HepG2 (cell line): ENCODE results near the gene C3orf70. TPM values are rescaled to one million over a fixed set of nuclear protein-coding genes. Genes with fewer than 3 reads are reported as not detected.

Source experiments
- ATAC-seq: fragments of 200-7000 bp; cut with Tn5 transposase; 3 replicates; pipeline ENCODE4 v1.9.1; 2020; ENCODE audit warnings: mild to moderate bottlenecking, moderate library complexity
- BruUV-seq: library from RNA; stranded (reverse); fragments of 400-500 nt; replicated peaks from 2 replicates; lab custom pipeline; 2021; lab: Mats Ljungman, UMichigan
- CTCF ChIA-PET: fragments of 300-600 bp; formaldehyde crosslinking; extraction: SDS; loops from one replicate; lab custom pipeline; 2021; ENCODE audit warnings: low total read pairs, inconsistent platforms, low intra/inter-chr PET ratio; lab: Yijun Ruan, JAX
- POLR2A ChIA-PET: fragments of 350-600 bp; sonication (Branson Sonifier 250); formaldehyde crosslinking; loops from one replicate; lab custom pipeline; 2020; ENCODE audit warnings: antibody characterized with exemption, inconsistent platforms; lab: Yijun Ruan, JAX
- DNase-seq: peaks from one replicate; pipeline ENCODE4 v3.0.0-alpha.2; 2015; ENCODE audit warnings: low spot score
- FAIRE-seq: peaks from 3 replicates; lab custom pipeline; 2011; peaks lifted over from hg19 to GRCh38; lab: Jason Lieb, UNC
- H2AFZ ChIP-seq: one replicate; pipeline ENCODE4 v1.6.1; 2011; ENCODE audit warnings: low read length, inconsistent platforms
- H3K27ac ChIP-seq: fragments of 300-600 bp; 3 replicates; pipeline ENCODE4 v1.8.0; 2011; ENCODE audit warnings: mixed run types, mild to moderate bottlenecking, mixed read lengths, low read length, inconsistent platforms; ENCODE audit not compliant: insufficient read depth; ENCODE audit errors: extremely low read length
- H3K27me3 ChIP-seq, 2 experiments: fragments of 200-600 bp in 1 of 2; 2 replicates in 1 of 2; 3 replicates in 1 of 2; pipeline versions ENCODE4 v1.6.0 to v1.8.0; 2011; ENCODE audit warnings: low read length in 2 of 2, mild to moderate bottlenecking in 2 of 2, moderate library complexity in 2 of 2, inconsistent platforms in 1 of 2; ENCODE audit not compliant: insufficient read depth in 2 of 2, control insufficient read depth in 1 of 2
- H3K36me3 ChIP-seq, 2 experiments: fragments of 200-600 bp in 1 of 2; replicated peaks in 1 of 2; 2 replicates in 1 of 2; 3 replicates in 1 of 2; pipeline versions ENCODE4 v1.5.1 to v1.8.0; 2011; ENCODE audit warnings: low read length in 2 of 2, inconsistent platforms in 1 of 2; ENCODE audit not compliant: insufficient read depth in 2 of 2, control insufficient read depth in 1 of 2
- H3K4me1 ChIP-seq: 2 replicates; pipeline ENCODE4 v1.5.1; 2012; ENCODE audit warnings: low read length, inconsistent platforms; ENCODE audit not compliant: insufficient read depth
- H3K4me2 ChIP-seq: 2 replicates; pipeline ENCODE4 v1.6.0; 2011; ENCODE audit warnings: low read depth, low read length, inconsistent platforms
- H3K4me3 ChIP-seq, 3 experiments: fragments of 200-600 bp in 1 of 3; sonication (generic), shearing (Covaris generic) in 1 of 3; replicated peaks in 1 of 3; 2 replicates each; pipeline ENCODE4 v1.5.1; 2011 to 2016; ENCODE audit warnings: low read length in 3 of 3, inconsistent platforms in 2 of 3, low read depth in 2 of 3, mild to moderate bottlenecking in 2 of 3, control low read depth in 1 of 3, mixed read lengths in 1 of 3; ENCODE audit not compliant: insufficient read depth in 1 of 3
- H3K79me2 ChIP-seq: one replicate; pipeline ENCODE4 v1.6.1; 2011; ENCODE audit warnings: low read length, inconsistent platforms; ENCODE audit not compliant: insufficient read depth
- H3K9ac ChIP-seq: 2 replicates; pipeline ENCODE4 v1.6.0; 2011; ENCODE audit warnings: mild to moderate bottlenecking, low read depth, low read length, inconsistent platforms; ENCODE audit not compliant: insufficient read depth
- H3K9me3 ChIP-seq: 2 replicates; pipeline ENCODE4 v1.5.1; 2012; ENCODE audit warnings: mild to moderate bottlenecking, low read length
- H4K20me1 ChIP-seq: 2 replicates; pipeline ENCODE4 v1.6.0; 2011; ENCODE audit warnings: inconsistent platforms, mild to moderate bottlenecking, low read length, moderate library complexity; ENCODE audit not compliant: insufficient read depth
- CBX5 ChIP-seq: sonication (generic); formaldehyde crosslinking; IDR thresholded peaks from 2 replicates; pipeline ENCODE4 v1.4.0; 2020; ENCODE audit warnings: missing genetic modification reagents, borderline replicate concordance
- HNRNPLL ChIP-seq: fragments of 200-400 bp; formaldehyde crosslinking; IDR thresholded peaks from 2 replicates; pipeline ENCODE4 v1.6.1; 2017; ENCODE audit warnings: mild to moderate bottlenecking, low read depth, low read length; ENCODE audit not compliant: poor library complexity, severe bottlenecking
- MYNN ChIP-seq: sonication (generic); formaldehyde crosslinking; IDR thresholded peaks from 2 replicates; pipeline ENCODE4 v1.4.0; 2020; ENCODE audit warnings: mild to moderate bottlenecking, low read depth, missing genetic modification reagents
- PLRG1 ChIP-seq: fragments of 450-650 bp; conservative IDR thresholded peaks from 2 replicates; pipeline ENCODE4 v1.6.1; 2016
- SAFB2 ChIP-seq: sonication (generic); formaldehyde crosslinking; IDR thresholded peaks from 2 replicates; pipeline ENCODE4 v1.5.1; 2020; ENCODE audit warnings: missing genetic modification reagents, low read depth, mild to moderate bottlenecking, borderline replicate concordance
- SOX5 ChIP-seq: IDR thresholded peaks from 2 replicates; pipeline ENCODE4 v1.6.1; 2016; ENCODE audit warnings: borderline replicate concordance
- SYNCRIP ChIP-seq: fragments of 200-400 bp; formaldehyde crosslinking; IDR thresholded peaks from 2 replicates; pipeline ENCODE4 v1.6.1; 2018; ENCODE audit warnings: mild to moderate bottlenecking, low read depth, low read length; ENCODE audit not compliant: insufficient read depth
- ZNF564 ChIP-seq: sonication (generic); formaldehyde crosslinking; IDR thresholded peaks from 2 replicates; pipeline ENCODE4 v1.8.1; 2023; ENCODE audit warnings: mild to moderate bottlenecking, missing genetic modification reagents
- ZNF614 ChIP-seq: IDR thresholded peaks from 2 replicates; pipeline ENCODE4 v1.6.1; 2018; ENCODE audit warnings: missing biosample characterization, missing genetic modification reagents, inconsistent platforms, borderline replicate concordance
- ZNF790 ChIP-seq: sonication (generic); formaldehyde crosslinking; IDR thresholded peaks from 2 replicates; pipeline ENCODE4 v1.8.0; 2022; ENCODE audit warnings: missing genetic modification reagents, mild to moderate bottlenecking, borderline replicate concordance
- WGBS: methylation state at CpG from one replicate; pipeline ENCODE4 v1.1.6; 2017; ENCODE audit warnings: low lambda C conversion rate; 5-methylcytosine and 5-hydroxymethylcytosine counted together
- in situ Hi-C: cut with HindIII; loops from 2 replicates; pipeline ENCODE4 v1.10.0; 2017; ENCODE audit warnings: low pct_unique_long_range_greater_than_20kb; ENCODE audit not compliant: extremely low pct_ligation_motif_present
- intact Hi-C: fragments of 100-400 bp; cut with micrococcal nuclease; formaldehyde crosslinking; loops from one replicate; pipeline ENCODE4 v1.10.0; 2022; ENCODE audit not compliant: unreplicated experiment
- polyA plus RNA-seq, 8 experiments: library from polyadenylated mRNA; depleted of rRNA in 3 of 8; stranded (reverse) in 7 of 8; unstranded in 1 of 8; fragments of >200 nt; fragmentation: Illumina TruSeq in 4 of 8; extraction: Trizol in 4 of 8; gene quantifications; 2 replicates each; pipeline versions ENCODE4 v1.2.1 to v1.2.3, GENCODE V29; 2011 to 2016; ENCODE audit warnings: low read depth in 4 of 8, missing spikeins in 1 of 8, mixed read lengths in 1 of 8; ENCODE audit not compliant: insufficient read depth in 1 of 8
- total RNA-seq, 5 experiments: library from RNA; depleted of rRNA; stranded (reverse); fragments of >200 nt; fragmentation: Illumina TruSeq; extraction: Trizol; gene quantifications; 2 replicates each; pipeline ENCODE4 v1.2.3, GENCODE V29; 2016; ENCODE audit warnings: low read depth in 1 of 5
- TF ChIP-seq, protein P1 (sequence below): IDR thresholded peaks from 2 replicates; pipeline ENCODE4 v1.6.1; 2016; ENCODE audit warnings: low read depth, borderline replicate concordance
- TF ChIP-seq, protein P2 (sequence below): sonication (generic); formaldehyde crosslinking; IDR thresholded peaks from 2 replicates; pipeline ENCODE4 v1.8.0; 2022; ENCODE audit warnings: missing genetic modification reagents, mild to moderate bottlenecking, borderline replicate concordance
- TF ChIP-seq, protein P3 (sequence below): sonication (generic); formaldehyde crosslinking; IDR thresholded peaks from 2 replicates; pipeline ENCODE4 v1.5.1; 2020; ENCODE audit warnings: missing genetic modification reagents, mild to moderate bottlenecking, borderline replicate concordance
- TF ChIP-seq, protein P4 (sequence below): sonication (generic); formaldehyde crosslinking; IDR thresholded peaks from 2 replicates; pipeline ENCODE4 v1.5.0; 2020; ENCODE audit warnings: mild to moderate bottlenecking, low read depth, missing genetic modification reagents, borderline replicate concordance
- TF ChIP-seq, protein P5 (sequence below): sonication (generic); formaldehyde crosslinking; IDR thresholded peaks from 2 replicates; pipeline ENCODE4 v1.8.0; 2022; ENCODE audit warnings: missing genetic modification reagents, mild to moderate bottlenecking, inconsistent platforms, borderline replicate concordance

The C3orf70 gene
- total and polyA plus RNA-seq, 2 of the 13 experiments (the other 11 are each of a cell fraction or from before 2014, with no cell fraction given) = 0.79 to 2.4 TPM

DNA sequence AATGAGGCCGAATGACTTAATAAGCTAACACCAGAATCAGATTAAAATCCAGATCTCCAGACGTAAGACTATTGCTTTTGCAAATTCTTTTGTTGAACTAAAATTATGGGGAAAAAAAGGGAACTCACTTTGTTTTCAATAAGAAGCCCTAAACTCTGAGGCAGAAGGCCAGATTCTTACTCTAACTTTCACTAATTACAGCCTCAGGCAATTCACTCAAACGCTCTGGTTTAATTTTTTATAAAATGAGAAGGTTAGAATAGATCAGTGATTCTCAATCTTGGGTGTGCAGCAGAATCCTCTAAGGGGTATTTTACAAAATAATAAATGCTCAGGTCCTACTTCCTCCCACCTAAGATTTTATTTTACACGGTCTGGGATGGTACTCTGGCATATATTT lies 38.1 kb downstream of the C3orf70 start:
- no TSS peak for BruUV-seq

More for the DNA sequence above, 38.1 kb downstream of the C3orf70 start:
- intact Hi-C loops (no loop called here), in situ Hi-C loops (no loop called here)
- WGBS = 27% methylated on average over 4 of the region's 4 CpGs
- H2AFZ ChIP-seq = no peak overlapping the region
- no peaks in the 10 kb centered on the region for H4K20me1 ChIP-seq
- no peak for FAIRE-seq
- no peaks in the 10 kb centered on the region for H3K9me3 ChIP-seq
- no peaks in the 10 kb centered on the region for H3K79me2 ChIP-seq
- ATAC-seq = no peak
- no peaks in the 10 kb centered on the region for H3K36me3 ChIP-seq
- ChIA-PET CTCF (no interaction called here), POLR2A (no interaction called here)
- no peak overlapping the region for H3K27ac ChIP-seq
- no peak overlapping the region for H3K9ac ChIP-seq
- no peak overlapping the region for H3K4me2 ChIP-seq
- TF ChIP-seq SOX5 (CRISPR knock-in tag) = no peak
- TF ChIP-seq SAFB2 (CRISPR knock-in tag) = no peak
- TF ChIP-seq SYNCRIP = no peak
- TF ChIP-seq, protein P1, sequence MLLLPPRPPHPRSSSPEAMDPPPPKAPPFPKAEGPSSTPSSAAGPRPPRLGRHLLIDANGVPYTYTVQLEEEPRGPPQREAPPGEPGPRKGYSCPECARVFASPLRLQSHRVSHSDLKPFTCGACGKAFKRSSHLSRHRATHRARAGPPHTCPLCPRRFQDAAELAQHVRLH = no peak
- TF ChIP-seq, protein P2, sequence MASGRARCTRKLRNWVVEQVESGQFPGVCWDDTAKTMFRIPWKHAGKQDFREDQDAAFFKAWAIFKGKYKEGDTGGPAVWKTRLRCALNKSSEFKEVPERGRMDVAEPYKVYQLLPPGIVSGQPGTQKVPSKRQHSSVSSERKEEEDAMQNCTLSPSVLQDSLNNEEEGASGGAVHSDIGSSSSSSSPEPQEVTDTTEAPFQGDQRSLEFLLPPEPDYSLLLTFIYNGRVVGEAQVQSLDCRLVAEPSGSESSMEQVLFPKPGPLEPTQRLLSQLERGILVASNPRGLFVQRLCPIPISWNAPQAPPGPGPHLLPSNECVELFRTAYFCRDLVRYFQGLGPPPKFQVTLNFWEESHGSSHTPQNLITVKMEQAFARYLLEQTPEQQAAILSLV (CRISPR knock-in tag) = no peak
- TF ChIP-seq, protein P3, sequence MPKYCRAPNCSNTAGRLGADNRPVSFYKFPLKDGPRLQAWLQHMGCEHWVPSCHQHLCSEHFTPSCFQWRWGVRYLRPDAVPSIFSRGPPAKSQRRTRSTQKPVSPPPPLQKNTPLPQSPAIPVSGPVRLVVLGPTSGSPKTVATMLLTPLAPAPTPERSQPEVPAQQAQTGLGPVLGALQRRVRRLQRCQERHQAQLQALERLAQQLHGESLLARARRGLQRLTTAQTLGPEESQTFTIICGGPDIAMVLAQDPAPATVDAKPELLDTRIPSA (CRISPR knock-in tag) = no peak
- no peak for TF ChIP-seq CBX5
- TF ChIP-seq PLRG1 = no peak
- no peak for TF ChIP-seq ZNF614 (CRISPR knock-in tag)
- no peak for TF ChIP-seq MYNN
- TF ChIP-seq, protein P4, sequence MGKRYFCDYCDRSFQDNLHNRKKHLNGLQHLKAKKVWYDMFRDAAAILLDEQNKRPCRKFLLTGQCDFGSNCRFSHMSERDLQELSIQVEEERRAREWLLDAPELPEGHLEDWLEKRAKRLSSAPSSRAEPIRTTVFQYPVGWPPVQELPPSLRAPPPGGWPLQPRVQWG (CRISPR knock-in tag) = no peak
- no peak for TF ChIP-seq ZNF564 (CRISPR knock-in tag)
- TF ChIP-seq ZNF790 (CRISPR knock-in tag) = no peak
- no peak for TF ChIP-seq HNRNPLL
- TF ChIP-seq, protein P5, sequence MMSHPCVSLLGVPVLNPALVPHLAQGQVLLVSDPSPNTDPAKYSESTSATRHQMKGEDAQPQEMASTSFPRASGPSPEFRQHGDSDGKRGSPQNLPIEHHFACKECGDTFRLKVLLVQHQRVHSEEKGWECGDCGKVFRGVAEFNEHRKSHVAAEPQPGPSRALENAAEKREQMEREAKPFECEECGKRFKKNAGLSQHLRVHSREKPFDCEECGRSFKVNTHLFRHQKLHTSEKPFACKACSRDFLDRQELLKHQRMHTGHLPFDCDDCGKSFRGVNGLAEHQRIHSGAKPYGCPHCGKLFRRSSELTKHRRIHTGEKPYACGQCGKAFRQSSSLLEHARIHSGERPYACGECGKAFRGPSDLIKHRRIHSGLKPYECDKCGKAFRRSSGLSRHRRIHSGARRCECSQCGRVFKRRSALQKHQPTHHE = no peak
- TF ChIP-seq, all 625 proteins: peak for 0
- DNase-seq = no peak
- no peaks in the 10 kb centered on the region for H3K4me1 ChIP-seq
- H3K27me3 ChIP-seq = no peaks in the 10 kb centered on the region
- no peak overlapping the region for H3K4me3 ChIP-seq
